Urinary bladder (tissue), 4 donors: Measurements from ENCODE around the gene HABP4. TPM values are rescaled to one million over a fixed set of nuclear protein-coding genes. Genes with fewer than 3 reads are reported as not detected.

Experiments used
- DNase-seq: peaks from one replicate; pipeline ENCODE4 v3.0.0-alpha.2; 2015; ENCODE audit errors: extremely low spot score
- H3K27ac ChIP-seq: one replicate; pipeline ENCODE4 v1.5.1; 2013; ENCODE audit warnings: low read depth, mild to moderate bottlenecking, moderate library complexity
- H3K36me3 ChIP-seq: one replicate; pipeline ENCODE4 v1.6.1; 2013; ENCODE audit warnings: mild to moderate bottlenecking, moderate library complexity; ENCODE audit not compliant: insufficient read depth
- H3K4me1 ChIP-seq: one replicate; pipeline ENCODE4 v1.6.1; 2013; ENCODE audit warnings: mild to moderate bottlenecking, moderate library complexity; ENCODE audit not compliant: insufficient read depth
- H3K4me3 ChIP-seq: one replicate; pipeline ENCODE4 v1.5.1; 2013; ENCODE audit warnings: low read depth, low read length
- WGBS: extraction: QIAGEN DNeasy Blood & Tissue Kit; methylation state at CpG from one replicate; pipeline ENCODE4 v1.1.7; 2013; 5-methylcytosine and 5-hydroxymethylcytosine counted together
- polyA plus RNA-seq: library from polyadenylated mRNA; stranded (reverse); fragments of 200-250 nt; gene quantifications from one replicate; pipeline ENCODE4 v1.2.3, GENCODE V29; 2013
- total RNA-seq: library from RNA; depleted of rRNA; stranded (reverse); fragments of >200 nt; gene quantifications from one replicate; pipeline ENCODE4 v1.2.3, GENCODE V29; 2014
- donor health status: healthy with polysubstance abuse.
- donor health status: healthy.

HABP4 gene
- total and polyA plus RNA-seq, 2 donors: 6.6 to 17.8 TPM

- Histone ChIP-seq H3K27ac (no peak overlapping the region), H3K4me1 (no peaks in the 10 kb centered on the region), H3K4me3 (no peak overlapping the region), H3K36me3 (no peaks in the 10 kb centered on the region)
- 74% methylated on average over 3 of the region's 3 CpGs for WGBS
- no peak for DNase-seq
Observed at GRCh38 chr9:96447406-96447805, 2.6 kb upstream of the HABP4 start.

- 90% methylated on average over 11 of the region's 11 CpGs for WGBS
- H3K4me3 ChIP-seq: no peak overlapping the region
- no peaks in the 10 kb centered on the region for H3K36me3 ChIP-seq
- H3K4me1 ChIP-seq: no peaks in the 10 kb centered on the region
- no peak overlapping the region for H3K27ac ChIP-seq
- no peak for DNase-seq
Observed at GRCh38 chr9:96448546-96449170, 1.3 kb upstream of the HABP4 start.

GRCh38 chr9:96449523-96449844 lies 485 bp upstream of the HABP4 start:
- Histone ChIP-seq H3K4me3 (peak overlapping the region; percentile 7), H3K36me3 (no peaks in the 10 kb centered on the region), H3K27ac (no peak overlapping the region), H3K4me1 (no peaks in the 10 kb centered on the region)
- no peak for DNase-seq
- under 1% methylated on average over 7 of the region's 7 CpGs for WGBS

- Histone ChIP-seq H3K4me1 (no peaks in the 10 kb centered on the region), H3K4me3 (peak overlapping the region; percentile 91), H3K36me3 (no peaks in the 10 kb centered on the region), H3K27ac (peak overlapping the region; percentile 88)
- DNase-seq: no peak
- WGBS: 2% methylated on average over 63 of the region's 63 CpGs
Observed at GRCh38 chr9:96450613-96451528, 902 bp downstream of the HABP4 start.

- no peak for DNase-seq
Observed at GRCh38 chr9:96453625-96454024, 3.7 kb downstream of the HABP4 start.

GRCh38 chr9:96457266-96457665 lies 7.3 kb downstream of the HABP4 start:
- no peaks in the 10 kb centered on the region for H3K36me3 ChIP-seq
- no peak for DNase-seq
- WGBS: 89% methylated on average over 4 of the region's 4 CpGs
- H3K27ac ChIP-seq: no peak overlapping the region
- H3K4me3 ChIP-seq: no peak overlapping the region
- no peaks in the 10 kb centered on the region for H3K4me1 ChIP-seq

More at GRCh38 chr9:96453625-96454024, 3.7 kb downstream of the HABP4 start:
- WGBS: 71% methylated on average over 2 of the region's 2 CpGs
- no peaks in the 10 kb centered on the region for H3K4me1 ChIP-seq
- H3K36me3 ChIP-seq: no peaks in the 10 kb centered on the region
- no peak overlapping the region for H3K27ac ChIP-seq
- no peak overlapping the region for H3K4me3 ChIP-seq

GRCh38 chr9:96458226-96458625 lies 8.3 kb downstream of the HABP4 start:
- Histone ChIP-seq H3K27ac (no peak overlapping the region), H3K36me3 (no peaks in the 10 kb centered on the region), H3K4me3 (no peak overlapping the region), H3K4me1 (no peaks in the 10 kb centered on the region)
- DNase-seq: no peak
- 88% methylated on average over 8 of the region's 8 CpGs for WGBS

- DNase-seq: no peak
- Histone ChIP-seq H3K4me3 (no peak overlapping the region), H3K4me1 (no peaks in the 10 kb centered on the region), H3K36me3 (no peaks in the 10 kb centered on the region), H3K27ac (no peak overlapping the region)
- 94% methylated on average over 7 of the region's 7 CpGs for WGBS
Observed at GRCh38 chr9:96459268-96460007, 9.5 kb downstream of the HABP4 start.

- Histone ChIP-seq H3K4me3 (no peak overlapping the region), H3K27ac (no peak overlapping the region), H3K4me1 (no peaks in the 10 kb centered on the region), H3K36me3 (no peaks in the 10 kb centered on the region)
- 84% methylated on average over 5 of the region's 5 CpGs for WGBS
- no peak for DNase-seq
Observed at GRCh38 chr9:96460470-96460869, 10.5 kb downstream of the HABP4 start.

GRCh38 chr9:96460882-96461281 lies 10.9 kb downstream of the HABP4 start:
- no peaks in the 10 kb centered on the region for H3K36me3 ChIP-seq
- no peak overlapping the region for H3K27ac ChIP-seq
- no peaks in the 10 kb centered on the region for H3K4me1 ChIP-seq
- no peak overlapping the region for H3K4me3 ChIP-seq
- DNase-seq: no peak

GRCh38 chr9:96461336-96461735 lies 11.4 kb downstream of the HABP4 start:
- no peak overlapping the region for H3K27ac ChIP-seq

GRCh38 chr9:96462541-96462940 lies 12.6 kb downstream of the HABP4 start:
- WGBS: 92% methylated on average over 6 of the region's 6 CpGs
- no peaks in the 10 kb centered on the region for H3K36me3 ChIP-seq

More at GRCh38 chr9:96461336-96461735, 11.4 kb downstream of the HABP4 start:
- Histone ChIP-seq H3K4me1 (no peaks in the 10 kb centered on the region), H3K36me3 (no peaks in the 10 kb centered on the region), H3K4me3 (no peak overlapping the region)
- DNase-seq: no peak
- WGBS: 78% methylated on average over 8 of the region's 8 CpGs

GRCh38 chr9:96464426-96464825 lies 14.5 kb downstream of the HABP4 start:
- no peak for DNase-seq
- WGBS: 84% methylated on average over 6 of the region's 6 CpGs
- no peak overlapping the region for H3K27ac ChIP-seq
- H3K4me3 ChIP-seq: no peak overlapping the region
- H3K4me1 ChIP-seq: no peaks in the 10 kb centered on the region
- no peaks in the 10 kb centered on the region for H3K36me3 ChIP-seq

More at GRCh38 chr9:96462541-96462940, 12.6 kb downstream of the HABP4 start:
- no peak overlapping the region for H3K27ac ChIP-seq
- H3K4me1 ChIP-seq: no peaks in the 10 kb centered on the region
- DNase-seq: no peak
- H3K4me3 ChIP-seq: no peak overlapping the region

- Histone ChIP-seq H3K27ac (no peak overlapping the region), H3K36me3 (peaks cover 3% of the 10 kb centered on the region), H3K4me3 (no peak overlapping the region), H3K4me1 (no peaks in the 10 kb centered on the region)
- WGBS: 95% methylated on average over 5 of the region's 5 CpGs
- DNase-seq: no peak
Observed at GRCh38 chr9:96467784-96468183, 17.8 kb downstream of the HABP4 start.
